ENCODE results near the gene NAA80. TPM values are rescaled to one million over a fixed set of nuclear protein-coding genes. Genes with fewer than 3 reads are reported as not detected.
A peak's percentile ranks its signal among the peaks of the same experiment; 100 is the strongest.
"Not testable (repeated sequence)": the region's sequence is repeated elsewhere in the genome, so short reads cannot be mapped to it uniquely, and the experiment has no call there.

The NAA80 gene
- total RNA-seq, 1 donor from 2014 or later: 10.9 TPM

DNA sequence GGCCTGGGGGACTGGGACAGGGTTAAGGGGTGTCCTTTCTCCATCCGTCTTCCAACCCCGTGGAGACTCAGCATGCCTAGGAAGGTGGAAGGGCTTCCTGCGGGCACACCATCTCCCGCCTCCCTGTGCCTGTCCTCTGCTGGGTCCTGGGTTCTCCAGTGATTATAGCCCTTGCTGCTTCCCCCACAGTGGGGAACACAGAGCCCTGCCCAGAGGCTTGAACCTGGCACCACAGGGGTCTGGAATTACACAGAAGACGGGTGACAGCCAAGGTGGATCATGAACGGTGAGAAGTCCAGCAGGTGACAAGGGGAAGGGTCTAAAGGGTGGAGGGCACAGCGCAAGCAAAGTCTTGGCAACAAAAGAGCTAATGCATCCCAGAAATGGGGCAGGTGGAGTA, 36.4 kb downstream of the NAA80 start:
- no peaks in the 10 kb centered on the region for H3K36me3 Mint-ChIP-seq (ENCODE audit: low read depth)
- no peak overlapping the region for H3K4me3 Mint-ChIP-seq (ENCODE audit: unreplicated experiment)
- H3K9me3 Mint-ChIP-seq (ENCODE audit: low read depth): no peaks in the 10 kb centered on the region
- peak overlapping the region; percentile 96 for H3K27ac Mint-ChIP-seq (ENCODE audit: unreplicated experiment)
- peaks cover 73% of the 10 kb centered on the region for H3K4me1 Mint-ChIP-seq (ENCODE audit: low read depth)
- DNase-seq (ENCODE audit: low spot score): no peak
- no peaks in the 10 kb centered on the region for H3K27me3 Mint-ChIP-seq (ENCODE audit: low read depth)
- TF ChIP-seq, protein P1, sequence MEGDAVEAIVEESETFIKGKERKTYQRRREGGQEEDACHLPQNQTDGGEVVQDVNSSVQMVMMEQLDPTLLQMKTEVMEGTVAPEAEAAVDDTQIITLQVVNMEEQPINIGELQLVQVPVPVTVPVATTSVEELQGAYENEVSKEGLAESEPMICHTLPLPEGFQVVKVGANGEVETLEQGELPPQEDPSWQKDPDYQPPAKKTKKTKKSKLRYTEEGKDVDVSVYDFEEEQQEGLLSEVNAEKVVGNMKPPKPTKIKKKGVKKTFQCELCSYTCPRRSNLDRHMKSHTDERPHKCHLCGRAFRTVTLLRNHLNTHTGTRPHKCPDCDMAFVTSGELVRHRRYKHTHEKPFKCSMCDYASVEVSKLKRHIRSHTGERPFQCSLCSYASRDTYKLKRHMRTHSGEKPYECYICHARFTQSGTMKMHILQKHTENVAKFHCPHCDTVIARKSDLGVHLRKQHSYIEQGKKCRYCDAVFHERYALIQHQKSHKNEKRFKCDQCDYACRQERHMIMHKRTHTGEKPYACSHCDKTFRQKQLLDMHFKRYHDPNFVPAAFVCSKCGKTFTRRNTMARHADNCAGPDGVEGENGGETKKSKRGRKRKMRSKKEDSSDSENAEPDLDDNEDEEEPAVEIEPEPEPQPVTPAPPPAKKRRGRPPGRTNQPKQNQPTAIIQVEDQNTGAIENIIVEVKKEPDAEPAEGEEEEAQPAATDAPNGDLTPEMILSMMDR (IDR thresholded peaks at IDR 0.05): no peak

DNA sequence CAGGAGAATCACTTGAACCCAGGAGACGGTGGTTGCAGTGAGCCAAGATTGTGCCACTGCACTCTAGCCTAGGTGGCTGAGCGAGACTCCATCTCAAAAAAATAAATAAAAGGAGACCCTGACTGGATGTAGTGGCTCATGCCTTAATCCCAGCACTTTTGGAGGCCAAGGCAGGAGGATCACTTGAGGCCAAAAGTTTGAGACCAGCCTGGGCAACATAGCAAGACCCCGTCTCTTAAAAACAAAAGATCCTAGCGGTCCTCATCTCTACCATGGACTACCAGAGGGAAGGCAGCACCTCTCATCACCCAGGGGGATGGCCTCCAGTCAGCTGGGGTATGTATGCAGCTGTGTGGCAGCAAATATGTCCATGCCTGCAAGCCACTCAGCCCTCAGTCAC, 37.0 kb downstream of the NAA80 start:
- not testable (repeated sequence) for DNase-seq (ENCODE audit: low spot score); H3K4me3 Mint-ChIP-seq (ENCODE audit: unreplicated experiment); H3K36me3 Mint-ChIP-seq (ENCODE audit: low read depth); H3K27me3 Mint-ChIP-seq (ENCODE audit: low read depth); H3K9me3 Mint-ChIP-seq (ENCODE audit: low read depth)
- peak overlapping the region; percentile 96 for H3K27ac Mint-ChIP-seq (ENCODE audit: unreplicated experiment)
- peaks cover 70% of the 10 kb centered on the region for H3K4me1 Mint-ChIP-seq (ENCODE audit: low read depth)

DNA sequence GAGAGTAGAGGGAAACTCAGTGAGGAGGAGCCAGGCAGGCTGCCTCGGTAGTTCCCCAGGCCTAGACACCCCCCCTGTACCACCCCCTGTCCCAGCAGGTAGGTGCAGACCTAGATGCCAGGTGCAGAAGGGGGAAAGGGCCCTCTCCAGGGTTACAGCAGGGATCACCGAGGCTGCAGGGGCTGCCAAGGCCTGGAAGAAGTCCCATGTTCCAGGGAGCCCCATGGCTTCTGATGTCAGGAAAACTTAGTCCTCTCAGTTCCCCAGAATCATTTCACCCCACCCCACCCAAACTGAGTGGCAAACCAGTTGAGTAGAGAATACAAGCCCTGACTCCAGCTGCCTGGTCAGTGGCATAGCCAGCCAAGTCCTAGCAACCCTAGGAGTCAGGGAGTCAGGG, 37.7 kb downstream of the NAA80 start:
- Mint-ChIP-seq H3K4me1 (ENCODE audit: low read depth) (peaks cover 64% of the 10 kb centered on the region), H3K4me3 (ENCODE audit: unreplicated experiment) (peak overlapping the region; percentile 71)

DNA sequence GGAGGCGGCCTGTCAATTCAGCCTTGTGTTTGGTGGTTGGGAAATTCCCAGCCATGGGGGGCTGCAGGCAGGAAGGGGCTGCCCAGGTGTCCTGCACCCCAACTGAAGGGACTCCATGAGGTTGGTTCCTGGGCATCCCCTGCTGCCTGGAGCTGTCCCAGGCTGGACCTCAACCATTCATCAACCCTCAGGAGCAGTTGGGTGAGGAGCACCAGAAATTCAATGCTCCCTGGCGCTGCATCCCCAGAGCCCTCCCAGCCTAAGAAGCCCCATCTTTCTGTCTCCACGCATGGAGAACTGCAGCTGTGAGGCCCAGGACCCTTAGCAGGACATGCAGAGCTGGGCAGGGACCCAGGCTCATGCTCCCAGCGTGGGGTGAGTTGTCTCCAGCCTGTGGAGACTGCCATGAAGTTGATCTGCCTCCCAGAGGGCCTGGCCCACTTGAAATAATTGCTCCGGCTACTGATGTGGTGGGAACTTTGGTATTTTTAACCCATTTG, 38.2 kb downstream of the NAA80 start:
- H3K4me3 Mint-ChIP-seq (ENCODE audit: unreplicated experiment): peak overlapping the region; percentile 71
- H3K36me3 Mint-ChIP-seq (ENCODE audit: low read depth): peaks cover 13% of the 10 kb centered on the region
- no peaks in the 10 kb centered on the region for H3K27me3 Mint-ChIP-seq (ENCODE audit: low read depth)
- H3K9me3 Mint-ChIP-seq (ENCODE audit: low read depth): no peaks in the 10 kb centered on the region
- H3K27ac Mint-ChIP-seq (ENCODE audit: unreplicated experiment): peak overlapping the region; percentile 94
- no peak for DNase-seq (ENCODE audit: low spot score)
- H3K4me1 Mint-ChIP-seq (ENCODE audit: low read depth): peaks cover 60% of the 10 kb centered on the region
- TF ChIP-seq, protein P1 (IDR thresholded peaks at IDR 0.05): no peak

More for the DNA sequence above, 37.7 kb downstream of the NAA80 start:
- Mint-ChIP-seq H3K36me3 (ENCODE audit: low read depth) (peaks cover 10% of the 10 kb centered on the region), H3K9me3 (ENCODE audit: low read depth) (no peaks in the 10 kb centered on the region), H3K27me3 (ENCODE audit: low read depth) (no peaks in the 10 kb centered on the region), H3K27ac (ENCODE audit: unreplicated experiment) (peak overlapping the region; percentile 94)
- TF ChIP-seq, protein P1 (IDR thresholded peaks at IDR 0.05): no peak
- DNase-seq (ENCODE audit: low spot score): no peak

DNA sequence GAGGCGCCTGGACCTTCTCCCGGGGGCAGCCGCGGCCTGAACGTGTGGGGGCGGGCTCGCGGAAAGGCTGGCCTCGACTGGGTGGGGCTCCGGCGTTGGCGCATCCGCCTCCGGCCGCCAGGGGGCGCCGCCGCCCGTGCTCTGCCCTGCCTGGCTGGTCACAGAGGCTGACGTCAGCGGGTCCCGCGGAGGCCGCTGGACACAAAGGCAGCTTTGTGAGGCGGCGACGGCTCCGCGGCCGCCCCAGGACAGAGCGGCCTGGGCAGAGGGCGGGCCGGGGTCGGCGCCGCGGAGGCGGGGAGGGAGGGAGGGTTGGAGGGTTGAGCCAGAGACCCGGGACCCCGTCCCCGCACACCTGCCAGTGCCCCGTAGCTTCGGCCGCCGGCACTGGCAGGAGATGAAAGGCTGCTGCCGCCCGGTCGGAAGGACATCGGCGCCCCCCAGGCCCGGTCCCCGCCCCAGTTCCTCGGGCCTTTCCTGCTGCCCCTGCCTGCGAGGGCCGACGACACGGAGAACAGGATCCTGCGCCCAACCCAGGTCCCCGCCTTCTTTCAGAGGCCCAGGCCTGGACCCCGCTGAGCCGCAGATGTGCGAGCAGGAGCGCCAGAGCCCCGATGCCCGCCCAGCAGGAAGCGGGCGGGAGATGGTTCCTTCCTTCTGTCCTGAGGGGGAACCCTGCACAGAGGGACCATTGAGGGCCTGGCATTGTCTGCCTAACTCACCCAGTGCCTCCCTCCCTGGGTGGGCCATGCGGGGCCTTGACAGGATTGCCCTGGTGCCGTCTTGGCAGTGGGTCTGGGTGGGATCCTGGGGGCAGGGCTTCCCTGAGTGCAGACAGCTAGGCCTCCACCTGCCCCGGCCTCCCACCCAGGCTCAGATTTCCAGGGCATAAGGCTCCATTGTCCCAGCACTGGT, 38.9 kb downstream of the NAA80 start:
- Mint-ChIP-seq H3K27ac (ENCODE audit: unreplicated experiment) (peak overlapping the region; percentile 94), H3K4me3 (ENCODE audit: unreplicated experiment) (peak overlapping the region; percentile 71), H3K9me3 (ENCODE audit: low read depth) (no peaks in the 10 kb centered on the region), H3K27me3 (ENCODE audit: low read depth) (no peaks in the 10 kb centered on the region), H3K36me3 (ENCODE audit: low read depth) (peaks cover 13% of the 10 kb centered on the region), H3K4me1 (ENCODE audit: low read depth) (peaks cover 56% of the 10 kb centered on the region)
- DNase-seq (ENCODE audit: low spot score): no peak
- TF ChIP-seq, protein P1 (IDR thresholded peaks at IDR 0.05): peak; percentile 94

All from chondrocyte (in vitro differentiated cells).